Measurements from ENCODE around the gene HOXA6. TPM values are rescaled to one million over a fixed set of nuclear protein-coding genes. Genes with fewer than 3 reads are reported as not detected.
A peak's percentile ranks its signal among the peaks of the same experiment; 100 is the strongest.

Gene HOXA6
- total RNA-seq, 1 experiment from 2014 or later, result not detected

GRCh38 chr7:27192546-27193334 is 45.2 kb upstream of the HOXA6 start:
- no peaks in the 10 kb centered on the region; a peak in 1 of 7 replicates for H3K36me3 Mint-ChIP-seq (ENCODE audit: insufficient read depth in 1 of 3, low read depth in 3 of 3)
- H3K23ac ChIP-seq (ENCODE audit: insufficient read length, low read depth, low read length), result no peak overlapping the region
- no peak overlapping the region for H2AK5ac ChIP-seq (ENCODE audit: insufficient read length, low read length)
- H3K4me1 Mint-ChIP-seq, result peaks cover 9 to 17% of the 10 kb centered on the region in 2 experiments
- H2BK5ac ChIP-seq (ENCODE audit: insufficient read length, low read length), result no peak overlapping the region
- no peaks in the 10 kb centered on the region for H3K79me1 ChIP-seq (ENCODE audit: insufficient read depth, low read depth, low read length, poor library complexity, severe bottlenecking)
- no peak overlapping the region for H2BK15ac ChIP-seq (ENCODE audit: low read depth, low read length)
- no peak overlapping the region for H3K4ac ChIP-seq (ENCODE audit: low read depth, low read length)
- H4K20me1 ChIP-seq (ENCODE audit: control insufficient read depth, insufficient read depth, insufficient read length), result no peaks in the 10 kb centered on the region
- H3K4me1 ChIP-seq (ENCODE audit: insufficient read depth, low read length), result no peaks in the 10 kb centered on the region
- no peak overlapping the region for H3K18ac ChIP-seq (ENCODE audit: insufficient read length, low read depth, low read length)
- no CpG with 5 or more reads among the region's 78 CpGs for whole genome bisulfite sequencing (ENCODE audit: extremely low coverage, insufficient read length, low lambda C conversion rate)
- H3K14ac ChIP-seq (ENCODE audit: insufficient read depth, low read length), result no peak overlapping the region; the same call in 1 of the 2 replicates
- no peak overlapping the region for H3K27ac ChIP-seq (ENCODE audit: insufficient read length, low read depth, low read length)
- no peaks in the 10 kb centered on the region for H3K79me2 ChIP-seq (ENCODE audit: insufficient read depth, low read length)
- no peak overlapping the region for H2BK12ac ChIP-seq (ENCODE audit: insufficient read length, low read depth, low read length)
- no peak overlapping the region for H2AFZ ChIP-seq (ENCODE audit: low read length)
- H3K9me3 Mint-ChIP-seq, result peaks cover 3 to 14% of the 10 kb centered on the region in 2 experiments; a peak in 2 of 5 replicates
- no peaks in the 10 kb centered on the region for H3K9me3 ChIP-seq (ENCODE audit: control insufficient read depth, low read depth, low read length)
- peaks cover 92% of the 10 kb centered on the region for H3K27me3 ChIP-seq (ENCODE audit: insufficient read depth, low read length)
- H4K5ac ChIP-seq (ENCODE audit: insufficient read length, low read depth, low read length), result no peak overlapping the region
- no peaks in the 10 kb centered on the region for H3K23me2 ChIP-seq (ENCODE audit: insufficient read length, low read depth, low read length, poor library complexity, severe bottlenecking)
- H2BK20ac ChIP-seq (ENCODE audit: low read depth, low read length, poor library complexity, severe bottlenecking), result no peak overlapping the region
- no peak overlapping the region for H2BK120ac ChIP-seq (ENCODE audit: low read depth, low read length, poor library complexity, severe bottlenecking)
- no peak overlapping the region for H3K9ac ChIP-seq (ENCODE audit: extremely low read depth, insufficient read length, low read length)
- DNase-seq, result peak; percentile 30
- H3K27ac Mint-ChIP-seq, result no peak overlapping the region
- peaks cover 100% of the 10 kb centered on the region for H3K27me3 Mint-ChIP-seq (ENCODE audit: low read depth)
- peak overlapping the region in 1 of 2 experiments; percentile 50; a peak in 1 of 5 replicates for H3K4me3 Mint-ChIP-seq
- H3K4me2 ChIP-seq (ENCODE audit: insufficient read depth, insufficient read length, low read length), result no peak overlapping the region
- no peak for TF ChIP-seq CTCF (conservative IDR thresholded peaks at IDR 0.05)
- H3T11ph ChIP-seq (ENCODE audit: low read length), result no peak overlapping the region
- H3K56ac ChIP-seq (ENCODE audit: insufficient read length, low read depth, low read length), result no peak overlapping the region
- no peak overlapping the region for H4K8ac ChIP-seq (replicated peaks; ENCODE audit: insufficient read length, low read depth, low read length)
- H4K91ac ChIP-seq (ENCODE audit: insufficient read length, low read depth, low read length), result no peak overlapping the region

Measured in H9 (cell line).